Testis (tissue), 2 donors: Measurements from ENCODE around the gene CLIP2.

ENCODE experiments used
- POLR2A ChIP-seq: fragments of 450-650 bp; IDR thresholded peaks from one replicate; pipeline ENCODE4 v1.6.1; 2017; ENCODE audit warnings: antibody characterized with exemption, mild to moderate bottlenecking, moderate library complexity
- TF ChIP-seq, protein P1 (sequence below), 3 experiments: fragments of 450-650 bp in 2 of 3; fragments of 200-600 bp in 1 of 3; sonication (generic) in 1 of 3; IDR thresholded peaks; one replicate each; pipeline ENCODE4 v1.5.1; 2016 to 2019; ENCODE audit warnings: antibody characterized with exemption in 3 of 3, mild to moderate bottlenecking in 2 of 3, moderate library complexity in 1 of 3

DNA sequence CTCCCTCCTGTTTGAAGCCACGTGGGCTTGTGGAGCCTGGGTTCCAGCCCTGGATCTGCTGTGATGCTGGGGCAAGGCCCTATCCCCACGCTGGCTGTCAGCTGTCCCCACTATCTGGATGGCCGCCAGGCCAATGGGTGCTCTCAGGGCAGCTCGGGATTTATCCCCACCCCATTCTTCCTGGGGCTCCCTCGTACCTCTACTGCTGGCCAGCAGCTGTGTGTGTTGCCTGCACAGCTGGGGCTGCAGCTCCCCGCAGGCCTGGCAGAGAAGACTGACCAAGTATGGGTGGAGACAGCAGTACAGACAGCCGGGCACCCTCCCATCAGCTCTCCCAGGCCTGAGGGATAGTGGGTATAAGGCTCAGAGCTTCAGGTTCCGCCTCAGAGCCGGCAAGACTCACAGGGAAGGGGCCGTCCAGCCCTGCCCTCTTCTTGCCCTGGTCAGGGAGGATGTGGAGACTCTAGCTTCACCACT is 13.6 kb downstream of the CLIP2 start:
- TF ChIP-seq, protein P1, sequence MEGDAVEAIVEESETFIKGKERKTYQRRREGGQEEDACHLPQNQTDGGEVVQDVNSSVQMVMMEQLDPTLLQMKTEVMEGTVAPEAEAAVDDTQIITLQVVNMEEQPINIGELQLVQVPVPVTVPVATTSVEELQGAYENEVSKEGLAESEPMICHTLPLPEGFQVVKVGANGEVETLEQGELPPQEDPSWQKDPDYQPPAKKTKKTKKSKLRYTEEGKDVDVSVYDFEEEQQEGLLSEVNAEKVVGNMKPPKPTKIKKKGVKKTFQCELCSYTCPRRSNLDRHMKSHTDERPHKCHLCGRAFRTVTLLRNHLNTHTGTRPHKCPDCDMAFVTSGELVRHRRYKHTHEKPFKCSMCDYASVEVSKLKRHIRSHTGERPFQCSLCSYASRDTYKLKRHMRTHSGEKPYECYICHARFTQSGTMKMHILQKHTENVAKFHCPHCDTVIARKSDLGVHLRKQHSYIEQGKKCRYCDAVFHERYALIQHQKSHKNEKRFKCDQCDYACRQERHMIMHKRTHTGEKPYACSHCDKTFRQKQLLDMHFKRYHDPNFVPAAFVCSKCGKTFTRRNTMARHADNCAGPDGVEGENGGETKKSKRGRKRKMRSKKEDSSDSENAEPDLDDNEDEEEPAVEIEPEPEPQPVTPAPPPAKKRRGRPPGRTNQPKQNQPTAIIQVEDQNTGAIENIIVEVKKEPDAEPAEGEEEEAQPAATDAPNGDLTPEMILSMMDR (IDR thresholded peaks at IDR 0.05): no peak
- no peak for TF ChIP-seq POLR2A
